Measurements from ENCODE around the gene NKTR.

NKTR gene

GRCh38 chr3:42662037-42662812 lies 61.7 kb downstream of the NKTR start:
- DNase-seq (ENCODE audit: low spot score), result no peak

GRCh38 chr3:42662813-42663535 lies 62.5 kb downstream of the NKTR start:
- no peak for DNase-seq (ENCODE audit: low spot score)

- DNase-seq (ENCODE audit: low spot score), result no peak
These were observed 63.3 kb downstream of the NKTR start for GRCh38 chr3:42663581-42664437.

GRCh38 chr3:42664438-42664803 lies 63.9 kb downstream of the NKTR start:
- no peak for DNase-seq (ENCODE audit: low spot score)

GRCh38 chr3:42665050-42665878 lies 64.8 kb downstream of the NKTR start:
- DNase-seq (ENCODE audit: low spot score), result no peak

- DNase-seq (ENCODE audit: low spot score), result no peak
These were observed 65.5 kb downstream of the NKTR start for GRCh38 chr3:42666022-42666421.

- no peak for DNase-seq (ENCODE audit: low spot score)
These were observed 66.1 kb downstream of the NKTR start for GRCh38 chr3:42666577-42666998.

- no peak for DNase-seq (ENCODE audit: low spot score)
These were observed 66.6 kb downstream of the NKTR start for GRCh38 chr3:42667096-42667522.

GRCh38 chr3:42667523-42668412 lies 67.3 kb downstream of the NKTR start:
- DNase-seq (ENCODE audit: low spot score), result no peak

- no peak for DNase-seq (ENCODE audit: low spot score)
These were observed 67.9 kb downstream of the NKTR start for GRCh38 chr3:42668413-42668760.

- DNase-seq (ENCODE audit: low spot score), result no peak
These were observed 68.3 kb downstream of the NKTR start for GRCh38 chr3:42668793-42669217.

GRCh38 chr3:42670051-42670576 lies 69.6 kb downstream of the NKTR start:
- no peak for DNase-seq (ENCODE audit: low spot score)

- DNase-seq (ENCODE audit: low spot score), result no peak
These were observed 70.2 kb downstream of the NKTR start for GRCh38 chr3:42670670-42671069.

- DNase-seq (ENCODE audit: low spot score), result no peak
These were observed 72.0 kb downstream of the NKTR start for GRCh38 chr3:42672515-42672914.

- DNase-seq (ENCODE audit: low spot score), result no peak
These were observed 72.6 kb downstream of the NKTR start for GRCh38 chr3:42673082-42673481.

GRCh38 chr3:42674146-42674545 lies 73.7 kb downstream of the NKTR start:
- no peak for DNase-seq (ENCODE audit: low spot score)

GRCh38 chr3:42675909-42676308 lies 75.4 kb downstream of the NKTR start:
- DNase-seq (ENCODE audit: low spot score), result no peak

GRCh38 chr3:42678447-42678846 lies 78.0 kb downstream of the NKTR start:
- no peak for DNase-seq (ENCODE audit: low spot score)

- DNase-seq (ENCODE audit: low spot score), result no peak
These were observed 79.8 kb downstream of the NKTR start for GRCh38 chr3:42680271-42680670.

- no peak for DNase-seq (ENCODE audit: low spot score)
These were observed 80.3 kb downstream of the NKTR start for GRCh38 chr3:42680806-42681205.
